AG04450 (cell line): ENCODE data around the gene CENPP. TPM values are rescaled to one million over a fixed set of nuclear protein-coding genes. Genes with fewer than 3 reads are reported as not detected.
"Not testable (repeated sequence)": the region's sequence is repeated elsewhere in the genome, so short reads cannot be mapped to it uniquely, and the experiment has no call there.

ENCODE experiments used
- CTCF ChIA-PET: fragments of 300-600, 350-600 bp; formaldehyde crosslinking; extraction: SDS; loops from one replicate; lab custom pipeline; 2022; ENCODE audit warnings: antibody characterized with exemption, inconsistent platforms; lab: Charles Lee
- POLR2A ChIA-PET: fragments of 350-600 bp; formaldehyde crosslinking; extraction: SDS; loops from one replicate; lab custom pipeline; 2021; ENCODE audit warnings: antibody characterized with exemption, inconsistent platforms; lab: Yijun Ruan, JAX
- DNase-seq: peaks from one replicate; pipeline ENCODE4 v3.0.0-alpha.2; 2011; ENCODE audit warnings: low read depth, low spot score
- H3K27ac ChIP-seq: one replicate; pipeline ENCODE4 v1.5.1; 2012; ENCODE audit warnings: low read depth, low read length, control low read depth
- H3K27me3 ChIP-seq: one replicate; pipeline ENCODE4 v1.6.0; 2012; ENCODE audit warnings: low read length; ENCODE audit not compliant: control insufficient read depth, insufficient read depth
- H3K4me3 ChIP-seq: 2 replicates; pipeline ENCODE4 v1.5.1; 2011; ENCODE audit warnings: mild to moderate bottlenecking, low read depth, low read length, control low read depth
- H3K9me3 ChIP-seq: 2 replicates; pipeline ENCODE4 v1.5.1; 2012; ENCODE audit warnings: low read length; ENCODE audit not compliant: control insufficient read depth, insufficient read depth
- CTCF ChIP-seq: IDR thresholded peaks from 2 replicates; pipeline ENCODE4 v1.5.1; 2011; ENCODE audit warnings: low read depth, low read length, control low read depth, inconsistent platforms
- polyA plus RNA-seq: library from polyadenylated mRNA; depleted of rRNA; stranded (reverse); fragments of >200 nt; gene quantifications from 2 replicates; pipeline ENCODE4 v1.2.3, GENCODE V29; 2011

Gene CENPP
- polyA plus RNA-seq, 1 experiment = 4.4 TPM

DNA sequence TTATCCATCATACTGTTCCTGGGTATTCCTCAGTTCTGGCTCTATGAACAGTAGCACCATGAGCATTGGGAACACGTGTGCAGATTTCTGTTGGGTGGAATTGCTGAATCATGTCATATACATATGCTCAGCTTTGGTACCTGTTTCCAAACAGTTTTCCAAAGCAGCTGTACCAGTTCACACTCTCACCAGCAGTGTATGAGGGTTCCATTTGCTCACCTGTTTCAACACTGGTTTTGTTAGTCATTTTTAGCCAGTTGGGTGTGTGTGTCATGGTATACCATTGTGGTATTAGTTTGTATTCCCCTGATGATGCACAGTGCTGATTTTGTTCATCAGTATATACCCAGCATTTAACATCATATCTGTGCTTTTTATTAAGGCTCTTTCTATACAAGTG is 266.8 kb downstream of the CENPP start:
- Histone ChIP-seq H3K27me3 (no peaks in the 10 kb centered on the region), H3K4me3 (no peak overlapping the region), H3K9me3 (no peaks in the 10 kb centered on the region), H3K27ac (no peak overlapping the region)
- no peak for DNase-seq
- POLR2A ChIA-PET = no interaction called here
- no peak for TF ChIP-seq CTCF
- CTCF ChIA-PET = interaction anchor here (0.6 kb wide), 1 partner anchor 180 kb away, joined by 3 read pairs; no protein-coding TSS in a partner anchor

DNA sequence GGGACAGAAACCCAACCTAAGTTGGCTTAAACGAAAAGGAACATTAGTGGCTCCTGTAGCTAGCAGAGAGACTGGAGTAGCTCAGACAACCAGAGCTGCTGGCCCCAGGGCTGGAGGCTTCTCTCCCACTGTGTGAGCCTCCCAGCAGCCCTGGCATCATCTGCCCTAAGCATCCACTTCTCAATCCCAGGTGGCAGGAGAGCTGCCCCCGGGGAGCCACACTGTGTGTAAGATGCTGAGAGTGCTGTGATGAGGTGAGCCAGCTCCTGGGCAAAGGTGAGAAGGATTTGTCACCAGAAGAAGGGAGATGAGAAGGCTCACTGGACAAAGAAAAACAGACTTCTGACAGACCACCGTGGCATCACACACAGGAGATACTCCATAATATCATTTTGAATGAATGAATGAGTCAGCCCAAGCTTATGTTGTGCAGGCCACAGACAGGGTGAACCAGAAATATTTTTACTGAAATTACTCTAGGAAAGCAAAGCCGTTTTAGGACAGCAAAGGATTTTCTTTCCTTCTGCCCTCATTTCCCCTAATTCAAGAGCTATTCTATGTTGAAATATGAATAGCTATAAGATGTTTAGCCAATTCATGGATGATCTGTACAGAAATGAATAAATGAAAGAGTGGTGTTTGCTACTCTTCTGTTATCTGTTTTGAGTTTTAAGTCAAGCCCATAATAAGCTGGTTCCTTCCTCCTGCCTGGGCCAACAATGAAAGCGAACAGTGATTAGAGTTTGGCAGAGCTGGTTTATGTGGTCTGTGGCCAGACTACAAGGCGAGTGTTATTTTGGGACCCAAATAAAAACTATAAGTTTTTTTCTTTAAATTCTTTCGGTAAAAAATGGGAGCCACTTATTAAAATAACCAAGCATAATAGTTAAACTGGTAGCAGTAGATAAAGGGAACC is 267.5 kb downstream of the CENPP start:
- Histone ChIP-seq H3K27ac (no peak overlapping the region), H3K9me3 (no peaks in the 10 kb centered on the region), H3K4me3 (no peak overlapping the region), H3K27me3 (no peaks in the 10 kb centered on the region)
- ChIA-PET CTCF (interaction anchor here (0.8 kb wide), 1 partner anchor 265 kb away, joined by 3 read pairs; no protein-coding TSS in a partner anchor), POLR2A (no interaction called here)
- DNase-seq = no peak
- TF ChIP-seq CTCF = no peak

DNA sequence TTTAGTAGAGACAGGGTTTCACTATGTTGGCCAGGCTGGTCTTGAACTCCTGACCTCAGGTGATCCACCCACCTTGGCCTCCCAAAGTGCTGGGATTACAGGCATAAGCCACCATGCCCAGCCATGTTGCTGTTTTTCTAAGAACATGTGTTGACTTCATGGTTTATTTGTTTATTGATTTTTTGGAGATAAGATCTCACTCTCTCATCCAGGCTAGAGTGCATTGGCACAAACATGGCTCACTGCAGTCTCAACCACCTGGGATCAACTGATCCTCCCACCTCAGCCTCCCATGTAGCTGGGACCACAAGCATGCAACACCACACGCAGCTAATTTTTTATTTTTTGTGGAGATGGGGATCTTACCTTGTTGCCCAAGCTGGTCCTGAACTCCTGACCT is 269.3 kb downstream of the CENPP start:
- H3K9me3 ChIP-seq, POLR2A ChIA-PET, H3K27ac ChIP-seq, DNase-seq, H3K27me3 ChIP-seq, CTCF ChIA-PET, H3K4me3 ChIP-seq: not testable (repeated sequence)

DNA sequence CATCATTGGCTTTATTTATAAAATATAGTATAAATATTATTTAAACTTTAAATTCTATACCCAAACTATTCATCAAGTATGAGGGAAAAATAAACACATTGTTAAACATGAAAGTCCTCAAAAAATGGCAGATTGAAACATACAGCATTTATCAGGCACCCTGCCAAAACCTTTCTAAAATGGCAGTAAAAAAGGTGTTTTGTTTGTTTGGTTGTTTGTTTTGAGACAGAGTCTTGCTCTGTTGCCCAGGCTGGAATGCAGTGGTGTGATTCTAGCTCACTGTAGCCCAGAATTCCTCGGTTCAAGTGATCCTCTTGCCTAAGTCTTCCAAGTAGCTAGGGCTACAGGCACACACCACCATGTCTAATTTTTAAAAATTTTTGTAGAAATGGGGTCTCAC is 270.2 kb downstream of the CENPP start:
- POLR2A ChIA-PET = no interaction called here
- CTCF ChIA-PET = no interaction called here
- TF ChIP-seq CTCF = no peak
- H3K27me3 ChIP-seq = no peaks in the 10 kb centered on the region
- no peak for DNase-seq
- no peak overlapping the region for H3K4me3 ChIP-seq
- H3K9me3 ChIP-seq = no peaks in the 10 kb centered on the region
- H3K27ac ChIP-seq = no peak overlapping the region

DNA sequence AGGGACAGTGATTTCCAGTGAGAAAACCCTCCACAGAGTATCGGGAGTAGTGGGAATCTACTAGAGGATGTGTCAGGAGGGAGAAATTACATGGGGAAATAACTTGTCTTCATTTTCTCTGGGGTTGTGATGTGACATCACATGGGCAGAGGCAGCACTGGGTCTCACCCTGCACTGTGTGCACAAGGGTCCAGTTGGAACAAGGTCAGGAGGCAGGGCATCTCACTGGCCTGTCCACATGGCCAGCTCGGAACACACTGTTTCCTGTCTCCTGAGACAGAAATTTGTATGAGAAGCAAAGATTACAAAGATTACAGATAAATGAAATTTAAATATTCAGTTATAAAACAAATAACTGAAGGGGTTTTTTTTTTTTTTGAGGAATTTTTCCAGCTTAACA is 272.6 kb downstream of the CENPP start:
- DNase-seq = no peak
- TF ChIP-seq CTCF = no peak
- ChIA-PET POLR2A (no interaction called here), CTCF (no interaction called here)
- Histone ChIP-seq H3K4me3 (no peak overlapping the region), H3K27me3 (no peaks in the 10 kb centered on the region), H3K9me3 (no peaks in the 10 kb centered on the region; the same call in 1 of the 2 replicates), H3K27ac (no peak overlapping the region)
